Dedifferentiated amniotic fluid mesenchymal stem cell (primary cell): ENCODE results near the gene GALNT3.
A peak's percentile ranks its signal among the peaks of the same experiment; 100 is the strongest.

Source experiments
- DNase-seq: peaks from one replicate; pipeline ENCODE4 v3.0.0-alpha.2; 2016; ENCODE audit errors: extremely low spot score

Gene GALNT3

GRCh38 chr2:165796129-165796528 lies 2.1 kb upstream of the GALNT3 start:
- DNase-seq: no peak

GRCh38 chr2:165795011-165795410 lies 964 bp upstream of the GALNT3 start:
- DNase-seq: no peak

GRCh38 chr2:165794536-165794928 lies 485 bp upstream of the GALNT3 start:
- no peak for DNase-seq

GRCh38 chr2:165793161-165793778 lies 777 bp downstream of the GALNT3 start:
- DNase-seq: no peak

- DNase-seq: no peak
Observed at GRCh38 chr2:165792104-165792454, 2.0 kb downstream of the GALNT3 start.

GRCh38 chr2:165791421-165792103 lies 2.5 kb downstream of the GALNT3 start:
- no peak for DNase-seq

- DNase-seq: no peak
Observed at GRCh38 chr2:165790466-165790865, 3.6 kb downstream of the GALNT3 start.

- DNase-seq: no peak
Observed at GRCh38 chr2:165787334-165787733, 6.7 kb downstream of the GALNT3 start.

- DNase-seq: no peak
Observed at GRCh38 chr2:165779706-165780105, 14.3 kb downstream of the GALNT3 start.

- DNase-seq: no peak
Observed at GRCh38 chr2:165778653-165779451, 15.2 kb downstream of the GALNT3 start.

GRCh38 chr2:165778187-165778556 lies 15.9 kb downstream of the GALNT3 start:
- DNase-seq: no peak

- DNase-seq: no peak
Observed at GRCh38 chr2:165777522-165778186, 16.4 kb downstream of the GALNT3 start.

- no peak for DNase-seq
Observed at GRCh38 chr2:165776796-165777195, 17.3 kb downstream of the GALNT3 start.

GRCh38 chr2:165776013-165776412 lies 18.0 kb downstream of the GALNT3 start:
- no peak for DNase-seq

- DNase-seq: no peak
Observed at GRCh38 chr2:165773684-165774083, 20.4 kb downstream of the GALNT3 start.

GRCh38 chr2:165772183-165772582 lies 21.9 kb downstream of the GALNT3 start:
- DNase-seq: no peak

GRCh38 chr2:165766326-165766927 lies 27.6 kb downstream of the GALNT3 start:
- DNase-seq: no peak

GRCh38 chr2:165762723-165763122 lies 31.3 kb downstream of the GALNT3 start:
- no peak for DNase-seq

- DNase-seq: no peak
Observed at GRCh38 chr2:165757906-165758675, 36.0 kb downstream of the GALNT3 start.

GRCh38 chr2:165746501-165746900 lies 47.5 kb downstream of the GALNT3 start:
- no peak for DNase-seq

GRCh38 chr2:165745916-165746315 lies 48.1 kb downstream of the GALNT3 start:
- peak; percentile 28 for DNase-seq
